Tibial artery (tissue), 4 donors: ENCODE measurements around the gene CACNA1I.
"Not testable (repeated sequence)": the region's sequence is repeated elsewhere in the genome, so short reads cannot be mapped to it uniquely, and the experiment has no call there.

Experiments
- DNase-seq, 2 donors: peaks; one replicate each; pipeline ENCODE4 v3.0.0-alpha.2; 2019
- H3K27ac ChIP-seq, 2 donors: fragments of 200-600 bp; sonication (generic) in 1 of 2; 1 replicate in 1 of 2; 2 replicates in 1 of 2; pipeline ENCODE4 v1.5.1; 2018 to 2019; ENCODE audit warnings: mild to moderate bottlenecking in 1 of 2
- H3K27me3 ChIP-seq, 2 donors: fragments of 200-600 bp; sonication (generic) in 1 of 2; one replicate each; pipeline versions ENCODE4 v1.5.1 to v1.6.0; 2016 to 2019
- H3K36me3 ChIP-seq, 3 donors: fragments of 200-600 bp; sonication (generic) in 2 of 3; one replicate each; pipeline ENCODE4 v1.5.1; 2016 to 2019; ENCODE audit warnings: mild to moderate bottlenecking in 2 of 3
- H3K4me1 ChIP-seq, 4 donors: fragments of 200-600 bp; sonication (generic) in 2 of 4; 1 replicate in 3 of 4; 2 replicates in 1 of 4; pipeline ENCODE4 v1.5.1; 2016 to 2019
- H3K4me3 ChIP-seq, 2 donors: fragments of 200-600 bp; sonication (generic) in 1 of 2; 1 replicate in 1 of 2; 2 replicates in 1 of 2; pipeline ENCODE4 v1.5.1; 2018 to 2019; ENCODE audit warnings: mild to moderate bottlenecking in 2 of 2
- H3K9me3 ChIP-seq, 3 donors: fragments of 200-600 bp; sonication (generic) in 1 of 3; one replicate each; pipeline ENCODE4 v1.5.1; 2016 to 2019
- CTCF ChIP-seq, 2 experiments: fragments of 200-600 bp in 1 of 2; fragments of 450-650 bp in 1 of 2; IDR thresholded peaks; one replicate each; pipeline ENCODE4 v1.5.1; 2017 to 2019; ENCODE audit warnings: antibody characterized with exemption in 2 of 2, mild to moderate bottlenecking in 1 of 2, moderate library complexity in 1 of 2
- intact Hi-C: fragments of 100-400 bp; cut with DNase I; formaldehyde crosslinking; loops from one replicate; pipeline ENCODE4 v1.15.0; 2023; ENCODE audit warnings: low total_unique reads

Gene CACNA1I

DNA sequence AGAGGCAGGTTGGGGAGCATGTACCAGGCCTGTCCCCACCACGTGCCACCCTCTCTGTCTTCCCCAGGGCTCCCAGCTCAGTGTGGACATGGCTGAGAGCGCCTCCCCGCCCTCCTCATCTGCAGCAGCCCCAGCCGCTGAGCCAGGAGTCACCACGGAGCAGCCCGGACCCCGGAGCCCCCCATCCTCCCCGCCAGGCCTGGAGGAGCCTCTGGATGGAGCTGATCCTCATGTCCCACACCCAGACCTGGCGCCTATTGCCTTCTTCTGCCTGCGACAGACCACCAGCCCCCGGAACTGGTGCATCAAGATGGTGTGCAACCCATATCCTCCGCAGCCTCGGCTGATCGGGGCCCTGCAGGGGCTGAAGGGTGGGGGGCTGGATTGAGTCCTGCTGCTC is at the start of gene CACNA1I:
Gene CACNA1I, plus strand, starts transcription at position 89 of the 400 bp plus-strand sequence. Its CDS starts 0 bp downstream, at position 89.
- no peak for DNase-seq
- H3K27ac ChIP-seq = no peak within 1 kb of the TSS
- peaks cover 0 to 27% of the 10 kb centered on the region in 2 donors for H3K27me3 ChIP-seq
- no peaks in the 10 kb centered on the region for H3K4me1 ChIP-seq
- H3K4me3 ChIP-seq = no peak within 1 kb of the TSS
- TF ChIP-seq CTCF (IDR thresholded peaks at IDR 0.05) = no peak
- no peaks in the 10 kb centered on the region for H3K36me3 ChIP-seq
- intact Hi-C loops = no loop called here
- H3K9me3 ChIP-seq = no peaks in the 10 kb centered on the region

DNA sequence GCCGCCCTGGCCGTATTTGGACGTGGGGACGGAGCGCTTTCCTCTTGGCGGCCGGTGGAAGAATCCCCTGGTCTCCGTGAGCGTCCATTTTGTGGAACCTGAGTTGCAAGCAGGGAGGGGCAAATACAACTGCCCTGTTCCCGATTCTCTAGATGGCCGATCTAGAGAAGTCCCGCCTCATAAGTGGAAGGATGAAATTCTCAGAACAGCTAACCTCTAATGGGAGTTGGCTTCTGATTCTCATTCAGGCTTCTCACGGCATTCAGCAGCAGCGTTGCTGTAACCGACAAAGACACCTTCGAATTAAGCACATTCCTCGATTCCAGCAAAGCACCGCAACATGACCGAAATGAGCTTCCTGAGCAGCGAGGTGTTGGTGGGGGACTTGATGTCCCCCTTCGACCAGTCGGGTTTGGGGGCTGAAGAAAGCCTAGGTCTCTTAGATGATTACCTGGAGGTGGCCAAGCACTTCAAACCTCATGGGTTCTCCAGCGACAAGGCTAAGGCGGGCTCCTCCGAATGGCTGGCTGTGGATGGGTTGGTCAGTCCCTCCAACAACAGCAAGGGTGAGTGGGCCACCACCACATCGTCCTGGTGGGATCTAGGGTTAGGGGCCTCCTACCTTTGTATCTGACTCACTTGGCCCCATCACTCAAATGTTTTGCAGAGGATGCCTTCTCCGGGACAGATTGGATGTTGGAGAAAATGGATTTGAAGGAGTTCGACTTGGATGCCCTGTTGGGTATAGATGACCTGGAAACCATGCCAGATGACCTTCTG is 49.3 kb upstream of the CACNA1I start:
- DNase-seq = peak in 1 of 2 donors; percentile 94
- peaks cover 31 to 71% (median 46%) of the 10 kb centered on the region in 3 donors for H3K36me3 ChIP-seq
- intact Hi-C loops = loop anchor here (5.0 to 10.0 kb wide), 3 partner anchors 86 to 369 kb away; partner anchors contain the start of genes CBX7 and TAB1
- H3K27ac ChIP-seq = peak overlapping the region; percentile 98 to 99
- H3K27me3 ChIP-seq, H3K9me3 ChIP-seq: not testable (repeated sequence)
- H3K4me1 ChIP-seq = peaks cover 5 to 56% (median 46%) of the 10 kb centered on the region in 4 donors
- peak overlapping the region; percentile 84 to 90 for H3K4me3 ChIP-seq

DNA sequence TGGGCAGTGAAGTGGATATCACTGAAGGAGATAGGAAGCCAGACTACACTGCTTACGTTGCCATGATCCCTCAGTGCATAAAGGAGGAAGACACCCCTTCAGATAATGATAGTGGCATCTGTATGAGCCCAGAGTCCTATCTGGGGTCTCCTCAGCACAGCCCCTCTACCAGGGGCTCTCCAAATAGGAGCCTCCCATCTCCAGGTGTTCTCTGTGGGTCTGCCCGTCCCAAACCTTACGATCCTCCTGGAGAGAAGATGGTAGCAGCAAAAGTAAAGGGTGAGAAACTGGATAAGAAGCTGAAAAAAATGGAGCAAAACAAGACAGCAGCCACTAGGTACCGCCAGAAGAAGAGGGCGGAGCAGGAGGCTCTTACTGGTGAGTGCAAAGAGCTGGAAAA is 48.5 kb upstream of the CACNA1I start:
- peak overlapping the region; percentile 84 to 90 for H3K4me3 ChIP-seq
- DNase-seq, H3K27me3 ChIP-seq, H3K9me3 ChIP-seq: not testable (repeated sequence)
- peak overlapping the region; percentile 98 to 99 for H3K27ac ChIP-seq
- H3K4me1 ChIP-seq = peaks cover 5 to 62% (median 46%) of the 10 kb centered on the region in 4 donors
- peaks cover 31 to 69% (median 46%) of the 10 kb centered on the region in 3 donors for H3K36me3 ChIP-seq
- intact Hi-C loops = loop anchor here (5.0 to 10.0 kb wide), 3 partner anchors 87 to 370 kb away; partner anchors contain the start of genes CBX7 and TAB1

DNA sequence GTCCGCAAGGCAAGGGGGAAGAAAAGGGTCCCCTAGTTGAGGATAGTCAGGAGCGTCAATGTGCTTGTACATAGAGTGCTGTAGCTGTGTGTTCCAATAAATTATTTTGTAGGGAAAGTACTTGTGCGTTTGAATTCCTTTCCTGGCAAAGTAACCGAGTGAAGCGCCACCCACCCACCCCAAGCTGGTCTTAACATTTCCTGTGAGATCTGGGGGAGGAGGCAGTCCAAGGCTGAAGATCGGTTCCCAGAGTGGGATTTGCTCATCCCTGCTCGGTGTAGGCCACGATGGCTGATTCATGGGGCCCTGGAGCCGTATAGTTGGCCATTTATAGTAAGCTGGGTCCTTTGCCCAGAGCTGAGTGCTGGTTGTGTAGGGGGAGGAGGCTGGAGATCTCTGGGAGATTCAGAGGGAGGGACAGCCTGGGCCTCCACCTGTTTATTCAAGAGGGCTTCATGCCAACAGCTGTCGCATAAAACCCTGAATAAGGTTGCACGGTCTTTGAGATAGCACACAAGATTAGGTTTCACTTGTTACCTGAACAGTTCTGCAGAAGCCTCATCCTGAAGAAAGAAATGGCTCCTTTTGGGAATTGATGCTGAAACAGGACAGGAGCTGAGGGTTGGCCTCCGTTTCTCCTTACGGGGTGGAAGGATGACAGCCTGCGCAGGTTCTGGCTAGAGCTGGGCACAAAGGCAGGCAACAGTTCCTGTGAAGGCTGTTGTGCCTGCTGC is 47.8 kb upstream of the CACNA1I start:
- DNase-seq = peak in 1 of 2 donors; percentile 81
- Histone ChIP-seq H3K4me1 (peaks cover 5 to 68% (median 49%) of the 10 kb centered on the region in 4 donors), H3K4me3 (peak overlapping the region; percentile 84 to 90), H3K9me3 (no peaks in the 10 kb centered on the region), H3K27me3 (no peaks in the 10 kb centered on the region), H3K27ac (peak overlapping the region; percentile 98 to 99), H3K36me3 (peaks cover 31 to 69% (median 46%) of the 10 kb centered on the region in 3 donors)
- TF ChIP-seq CTCF (IDR thresholded peaks at IDR 0.05) = no peak
- intact Hi-C loops = loop anchor here (5.0 to 10.0 kb wide), 3 partner anchors 88 to 370 kb away; partner anchors contain the start of genes CBX7 and TAB1

- peak overlapping the region in 1 of 2 donors; percentile 84 for H3K4me3 ChIP-seq
Observed at GRCh38 chr22:39524089-39524752, 46.3 kb upstream of the CACNA1I start.

More at GRCh38 chr22:39524089-39524752, 46.3 kb upstream of the CACNA1I start:
- no peak for DNase-seq
- intact Hi-C loops = loop anchor here (5.0 to 10.0 kb wide), 3 partner anchors 89 to 372 kb away; partner anchors contain the start of genes CBX7 and TAB1
- Histone ChIP-seq H3K27ac (peak overlapping the region; percentile 5 to 99), H3K36me3 (peaks cover 31 to 84% (median 46%) of the 10 kb centered on the region in 3 donors), H3K4me1 (peaks cover 11 to 72% (median 53%) of the 10 kb centered on the region in 4 donors), H3K27me3 (no peaks in the 10 kb centered on the region), H3K9me3 (no peaks in the 10 kb centered on the region)
- TF ChIP-seq CTCF (IDR thresholded peaks at IDR 0.05) = no peak
